Esophagus muscularis mucosa (tissue), 4 donors: ENCODE data around the gene SLC22A4. TPM values are rescaled to one million over a fixed set of nuclear protein-coding genes. Genes with fewer than 3 reads are reported as not detected.
A peak's percentile ranks its signal among the peaks of the same experiment; 100 is the strongest.

ENCODE experiments used
- DNase-seq: peaks from one replicate; pipeline ENCODE4 v3.0.0-alpha.2; 2017; ENCODE audit errors: extremely low spot score
- H3K27ac ChIP-seq, 4 donors: fragments of 200-600 bp; sonication (generic); replicated peaks in 1 of 4; 1 replicate in 3 of 4; 2 replicates in 1 of 4; pipeline ENCODE4 v1.5.1; 2016 to 2019; ENCODE audit warnings: mild to moderate bottlenecking in 1 of 4
- H3K27me3 ChIP-seq, 4 donors: fragments of 200-600 bp; sonication (generic); one replicate each; pipeline versions ENCODE4 v1.5.1 to v1.6.0; 2016 to 2019
- H3K36me3 ChIP-seq, 4 donors: fragments of 200-600 bp; sonication (generic); one replicate each; pipeline ENCODE4 v1.5.1; 2016 to 2019
- H3K4me1 ChIP-seq, 4 donors: fragments of 200-600 bp; sonication (generic); one replicate each; pipeline ENCODE4 v1.5.1; 2016 to 2019
- H3K4me3 ChIP-seq, 4 donors: fragments of 200-600 bp; sonication (generic); 1 replicate in 2 of 4; 2 replicates in 2 of 4; pipeline ENCODE4 v1.5.1; 2016 to 2019; ENCODE audit warnings: mild to moderate bottlenecking in 4 of 4, moderate library complexity in 1 of 4
- H3K9me3 ChIP-seq, 4 donors: fragments of 200-600 bp; sonication (generic); 1 replicate in 3 of 4; 2 replicates in 1 of 4; pipeline ENCODE4 v1.5.1; 2016 to 2019
- EP300 ChIP-seq: sonication (generic); formaldehyde crosslinking; IDR thresholded peaks from one replicate; pipeline ENCODE4 v1.6.1; 2017; ENCODE audit warnings: antibody characterized with exemption
- POLR2A ChIP-seq: fragments of 450-650 bp; IDR thresholded peaks from one replicate; pipeline ENCODE4 v1.6.1; 2017; ENCODE audit warnings: antibody characterized with exemption, moderate library complexity, mild to moderate bottlenecking, low read depth
- POLR2AphosphoS5 ChIP-seq, 2 donors: sonication (generic); formaldehyde crosslinking; IDR thresholded peaks; one replicate each; pipeline ENCODE4 v1.6.1; 2017; ENCODE audit warnings: antibody characterized with exemption in 2 of 2
- WGBS: methylation state at CpG from one replicate; pipeline ENCODE4 v1.1.5; 2018; 5-methylcytosine and 5-hydroxymethylcytosine counted together
- intact Hi-C: fragments of 100-400 bp; cut with DNase I; formaldehyde crosslinking; loops from one replicate; pipeline ENCODE4 v1.15.1; 2023
- total RNA-seq, 4 donors: library from RNA; depleted of rRNA; stranded (reverse); fragments of >200 nt; gene quantifications; one replicate each; pipeline versions ENCODE4 v1.1.0 to v1.2.1, GENCODE V29; 2016
- TF ChIP-seq, protein P1 (sequence below), 3 experiments: fragments of 200-600 bp in 2 of 3; fragments of 450-650 bp in 1 of 3; sonication (generic) in 2 of 3; IDR thresholded peaks; one replicate each; pipeline ENCODE4 v1.5.1; 2017 to 2019; ENCODE audit warnings: antibody characterized with exemption in 3 of 3, mild to moderate bottlenecking in 2 of 3, moderate library complexity in 1 of 3

SLC22A4 gene
- total RNA-seq, 4 donors from 2014 or later: 0.42 to 1.7 (median 1.0) TPM

DNA sequence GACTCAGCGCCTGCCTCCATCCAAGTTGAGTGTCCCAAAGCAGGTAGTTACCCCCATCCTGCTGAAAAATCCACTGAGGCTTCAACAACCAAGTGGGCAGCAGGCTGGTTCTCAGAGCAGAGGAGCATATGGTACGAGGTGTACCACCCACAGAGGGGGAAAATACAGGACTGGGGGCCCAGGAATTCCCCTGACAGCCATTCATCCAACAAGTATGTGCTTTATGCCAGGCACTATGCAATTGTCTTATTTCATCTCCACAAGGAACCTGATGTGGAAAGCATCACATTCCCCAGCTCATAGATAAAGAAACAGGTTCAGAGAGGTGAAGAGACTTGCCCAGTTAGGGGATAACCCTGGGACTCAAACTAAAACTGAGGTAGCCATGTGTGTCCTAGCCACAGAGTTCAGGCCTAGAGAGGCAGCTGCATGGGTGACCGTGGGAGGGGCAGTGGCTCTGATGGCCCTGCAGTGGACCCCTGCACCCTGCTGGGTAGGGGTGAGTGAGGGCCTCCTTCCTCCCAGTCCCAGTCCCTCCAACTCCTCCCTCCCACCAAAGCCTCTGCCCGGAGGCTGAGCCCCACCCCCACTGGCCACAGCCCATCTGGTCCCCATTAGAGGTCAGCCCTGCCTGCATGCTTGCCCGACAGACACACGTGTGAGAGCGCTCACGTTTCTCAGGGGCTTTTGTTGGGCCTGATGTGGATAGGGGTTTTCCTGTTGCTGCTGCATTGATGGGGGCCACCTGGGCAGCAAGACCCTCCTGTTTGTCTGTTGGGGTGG, 25.2 kb upstream of the SLC22A4 start:
- peak; percentile 86 for DNase-seq
- no peak for TF ChIP-seq POLR2AphosphoS5 (IDR thresholded peaks at IDR 0.05)
- TF ChIP-seq, protein P1, sequence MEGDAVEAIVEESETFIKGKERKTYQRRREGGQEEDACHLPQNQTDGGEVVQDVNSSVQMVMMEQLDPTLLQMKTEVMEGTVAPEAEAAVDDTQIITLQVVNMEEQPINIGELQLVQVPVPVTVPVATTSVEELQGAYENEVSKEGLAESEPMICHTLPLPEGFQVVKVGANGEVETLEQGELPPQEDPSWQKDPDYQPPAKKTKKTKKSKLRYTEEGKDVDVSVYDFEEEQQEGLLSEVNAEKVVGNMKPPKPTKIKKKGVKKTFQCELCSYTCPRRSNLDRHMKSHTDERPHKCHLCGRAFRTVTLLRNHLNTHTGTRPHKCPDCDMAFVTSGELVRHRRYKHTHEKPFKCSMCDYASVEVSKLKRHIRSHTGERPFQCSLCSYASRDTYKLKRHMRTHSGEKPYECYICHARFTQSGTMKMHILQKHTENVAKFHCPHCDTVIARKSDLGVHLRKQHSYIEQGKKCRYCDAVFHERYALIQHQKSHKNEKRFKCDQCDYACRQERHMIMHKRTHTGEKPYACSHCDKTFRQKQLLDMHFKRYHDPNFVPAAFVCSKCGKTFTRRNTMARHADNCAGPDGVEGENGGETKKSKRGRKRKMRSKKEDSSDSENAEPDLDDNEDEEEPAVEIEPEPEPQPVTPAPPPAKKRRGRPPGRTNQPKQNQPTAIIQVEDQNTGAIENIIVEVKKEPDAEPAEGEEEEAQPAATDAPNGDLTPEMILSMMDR (IDR thresholded peaks at IDR 0.05): no peak
- no peak for TF ChIP-seq POLR2A
- no peak for TF ChIP-seq EP300
- peak overlapping the region; percentile 99 to 100 (median 99) for H3K27ac ChIP-seq
- 25% methylated on average over 5 of the region's 8 CpGs for WGBS
- peaks cover 33 to 86% (median 77%) of the 10 kb centered on the region in 4 donors for H3K4me1 ChIP-seq
- intact Hi-C loops: no loop called here
- no peaks in the 10 kb centered on the region for H3K9me3 ChIP-seq
- peaks cover 0 to 71% (median 47%) of the 10 kb centered on the region in 4 donors for H3K36me3 ChIP-seq
- no peak overlapping the region for H3K4me3 ChIP-seq
- no peaks in the 10 kb centered on the region for H3K27me3 ChIP-seq

- Histone ChIP-seq H3K36me3 (peaks cover 0 to 74% (median 47%) of the 10 kb centered on the region in 4 donors), H3K4me1 (peaks cover 24 to 77% (median 69%) of the 10 kb centered on the region in 4 donors), H3K9me3 (no peaks in the 10 kb centered on the region), H3K27ac (peak overlapping the region; percentile 99 to 100 (median 99)), H3K27me3 (no peaks in the 10 kb centered on the region), H3K4me3 (no peak overlapping the region)
- 56% methylated on average over 2 of the region's 3 CpGs for WGBS
- TF ChIP-seq POLR2A: no peak
- TF ChIP-seq, protein P1 (IDR thresholded peaks at IDR 0.05): no peak
- no peak for TF ChIP-seq EP300
- no peak for TF ChIP-seq POLR2AphosphoS5 (IDR thresholded peaks at IDR 0.05)
- intact Hi-C loops: loop anchor here (5.0 kb wide), 1 partner anchor 32 kb away; no protein-coding TSS in a partner anchor
- peak; percentile 68 for DNase-seq
These were observed 24.4 kb upstream of the SLC22A4 start for GRCh38 chr5:132269635-132270334.

- Histone ChIP-seq H3K27ac (peak overlapping the region; percentile 1 to 100 (median 99)), H3K4me1 (peaks cover 19 to 72% (median 64%) of the 10 kb centered on the region in 4 donors), H3K9me3 (no peaks in the 10 kb centered on the region), H3K27me3 (no peaks in the 10 kb centered on the region), H3K4me3 (no peak overlapping the region), H3K36me3 (peaks cover 0 to 74% (median 47%) of the 10 kb centered on the region in 4 donors)
- TF ChIP-seq EP300: no peak
- TF ChIP-seq POLR2AphosphoS5 (IDR thresholded peaks at IDR 0.05): no peak
- no peak for TF ChIP-seq POLR2A
- TF ChIP-seq, protein P1 (IDR thresholded peaks at IDR 0.05): no peak
- WGBS: 43% methylated on average over 1 of the region's 1 CpG
- intact Hi-C loops: loop anchor here (5.0 kb wide), 1 partner anchor 33 kb away; no protein-coding TSS in a partner anchor
- DNase-seq: peak; percentile 91
These were observed 23.9 kb upstream of the SLC22A4 start for GRCh38 chr5:132270335-132270665.

- Histone ChIP-seq H3K4me1 (peaks cover 16 to 68% (median 60%) of the 10 kb centered on the region in 4 donors), H3K9me3 (no peaks in the 10 kb centered on the region), H3K27me3 (no peaks in the 10 kb centered on the region), H3K36me3 (peaks cover 0 to 74% (median 47%) of the 10 kb centered on the region in 4 donors), H3K4me3 (no peak overlapping the region), H3K27ac (peak overlapping the region; percentile 1 to 100 (median 99))
- TF ChIP-seq POLR2A (no peak), EP300 (no peak), POLR2AphosphoS5 (IDR thresholded peaks at IDR 0.05) (no peak)
- TF ChIP-seq, protein P1 (IDR thresholded peaks at IDR 0.05): no peak
- intact Hi-C loops: loop anchor here (5.0 kb wide), 1 partner anchor 33 kb away; no protein-coding TSS in a partner anchor
- WGBS: 92% methylated on average over 6 of the region's 6 CpGs
- no peak for DNase-seq
These were observed 23.5 kb upstream of the SLC22A4 start for GRCh38 chr5:132270706-132271105.
